NCI-H2029 (cell line): ENCODE data around the gene PRKAA2.
"Not testable (repeated sequence)": the region's sequence is repeated elsewhere in the genome, so short reads cannot be mapped to it uniquely, and the experiment has no call there.

ENCODE experiments used
- DNase-seq: peaks from one replicate; lab custom pipeline; 2025; lab: John Stamatoyannopoulos, UW

The PRKAA2 gene

DNA sequence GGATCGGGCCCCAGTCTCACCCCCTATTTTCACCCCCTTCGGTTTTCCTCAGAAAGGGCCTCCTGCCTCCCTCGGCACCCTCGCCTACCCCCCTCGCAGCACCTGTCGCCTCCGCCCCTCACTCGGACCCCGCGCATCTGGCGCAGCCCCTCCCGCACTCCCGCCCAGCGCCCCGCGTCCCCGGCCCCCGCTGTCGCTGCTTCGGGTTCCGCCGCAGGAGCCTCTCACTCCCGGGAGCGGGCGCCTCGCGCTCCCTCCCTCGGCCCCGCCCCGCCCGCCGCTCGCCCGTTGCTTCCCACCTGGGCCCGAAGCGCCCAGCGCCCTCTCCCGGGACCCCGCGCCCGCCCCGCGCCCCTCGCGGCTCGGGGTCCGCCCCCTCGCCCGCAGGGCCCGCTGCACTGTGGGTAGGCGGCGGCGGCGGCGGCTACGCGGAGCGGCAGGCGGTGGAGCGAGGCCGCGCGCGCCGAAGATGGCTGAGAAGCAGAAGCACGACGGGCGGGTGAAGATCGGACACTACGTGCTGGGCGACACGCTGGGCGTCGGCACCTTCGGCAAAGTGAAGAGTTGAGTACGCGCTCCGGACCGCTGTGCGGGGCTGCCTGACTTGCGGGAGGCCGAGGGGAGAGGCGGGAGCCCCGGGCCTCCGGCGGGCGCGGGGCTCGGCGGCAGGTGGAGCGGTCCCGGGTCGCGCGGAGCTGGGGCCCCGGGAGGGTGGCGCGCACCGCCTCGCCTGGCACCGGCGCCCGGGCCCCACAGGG, at the start of gene PRKAA2:
Gene PRKAA2 (plus strand): TSS at position 396 of the 758 bp plus-strand sequence. CDS start 74 bp downstream, at position 470.
- DNase-seq: peak; percentile 74

DNA sequence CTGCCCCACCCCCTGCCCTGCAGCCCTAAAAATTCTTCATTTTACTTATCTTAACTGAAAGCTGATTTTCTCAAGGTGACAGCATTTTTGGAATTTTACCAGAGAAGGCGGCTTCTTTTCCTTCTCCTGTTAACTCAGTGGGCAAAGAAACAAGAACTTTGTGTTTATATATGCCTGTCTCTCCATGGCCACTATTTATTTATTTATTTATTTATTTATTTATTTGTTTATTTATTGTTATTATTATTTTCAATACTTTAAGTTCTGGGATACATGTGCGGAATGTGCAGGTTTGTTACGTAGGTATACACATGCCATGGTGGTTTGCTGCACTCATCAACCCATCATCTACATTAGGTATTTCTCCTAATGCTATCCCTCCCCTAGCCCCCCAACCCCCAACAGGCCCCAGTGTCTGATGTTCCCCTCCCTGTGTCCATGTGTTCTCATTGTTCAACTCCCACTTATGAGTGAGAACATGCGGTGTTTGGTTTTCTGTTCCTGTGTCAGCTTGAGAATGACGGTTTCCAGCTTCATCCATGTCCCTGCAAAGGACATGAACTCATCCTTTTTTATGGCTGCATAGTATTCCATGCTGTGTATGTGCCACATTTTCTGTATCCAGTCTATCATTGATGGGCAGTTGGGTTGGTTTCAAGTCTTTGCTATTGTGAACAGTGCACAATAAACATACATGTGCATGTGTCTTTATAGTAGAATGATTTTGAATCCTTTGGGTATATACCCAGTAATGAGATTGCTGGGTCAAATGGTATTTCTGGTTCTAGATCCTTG, 49.5 kb upstream of the PRKAA2 start:
- not testable (repeated sequence) for DNase-seq

GRCh38 chr1:56610097-56610496, 35.0 kb upstream of the PRKAA2 start:
- not testable (repeated sequence) for DNase-seq

- not testable (repeated sequence) for DNase-seq
These were observed 34.3 kb upstream of the PRKAA2 start for GRCh38 chr1:56610770-56611169.

- no peak for DNase-seq
These were observed 28.0 kb upstream of the PRKAA2 start for GRCh38 chr1:56617141-56617540.

DNA sequence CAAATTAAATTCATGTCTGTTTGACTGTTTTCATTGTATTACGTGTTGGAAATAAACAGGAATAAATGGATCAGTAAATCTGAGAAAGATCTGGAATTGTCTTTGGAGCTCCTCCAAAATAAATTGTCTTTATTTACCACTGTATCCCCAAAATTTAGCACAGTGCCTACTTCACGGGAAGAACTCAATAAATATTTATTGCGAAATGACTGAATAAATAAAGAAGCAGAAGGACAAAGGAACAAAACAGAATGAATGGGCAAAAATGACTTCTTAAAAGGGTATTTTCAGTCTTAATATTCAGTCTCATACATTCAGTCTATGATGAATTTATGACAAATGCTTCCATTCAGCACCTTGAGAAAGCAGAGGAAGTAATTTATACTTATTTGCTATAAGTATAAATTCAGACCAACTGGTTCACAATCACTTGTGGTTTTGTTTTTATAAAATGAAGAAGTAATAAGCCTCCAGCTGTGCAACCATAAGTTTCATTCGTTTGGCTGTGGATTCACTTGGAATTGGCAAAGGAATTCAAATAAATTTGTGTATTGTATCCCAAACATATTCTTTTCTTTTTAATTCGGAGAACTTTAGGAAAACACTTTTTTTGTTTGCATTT, 19.2 kb upstream of the PRKAA2 start:
- DNase-seq: no peak

- DNase-seq: no peak
These were observed 18.6 kb upstream of the PRKAA2 start for GRCh38 chr1:56626546-56626945.

DNA sequence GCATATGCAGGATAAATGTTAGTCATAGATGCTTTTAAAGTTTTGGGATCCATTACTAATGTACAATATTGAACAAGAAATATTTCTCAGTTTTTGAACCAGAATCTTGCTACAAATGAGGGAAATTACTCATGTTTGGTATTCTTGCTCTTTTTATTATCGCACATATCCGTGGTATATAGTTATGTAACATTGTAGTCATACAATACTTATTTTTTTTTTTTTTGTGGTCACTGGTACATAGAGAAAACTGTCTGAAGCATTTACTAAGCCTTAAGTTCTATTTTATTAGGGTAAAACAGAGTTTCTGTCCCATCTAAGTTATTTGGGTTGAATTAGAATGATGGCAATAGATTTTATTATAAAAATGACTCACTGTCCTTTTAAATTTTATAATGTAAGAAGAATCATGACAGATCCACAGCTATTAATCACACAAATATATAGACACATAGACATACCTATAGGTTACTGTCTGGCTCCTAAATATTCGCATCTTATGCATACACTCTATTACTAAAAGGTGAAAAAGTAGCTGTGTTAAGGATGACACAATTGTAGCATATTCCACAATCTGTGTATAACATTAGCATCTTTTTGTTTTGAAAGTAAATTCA, 18.0 kb upstream of the PRKAA2 start:
- no peak for DNase-seq

GRCh38 chr1:56627636-56628039, 17.5 kb upstream of the PRKAA2 start:
- peak; percentile 38 for DNase-seq

GRCh38 chr1:56630786-56631185, 14.3 kb upstream of the PRKAA2 start:
- no peak for DNase-seq

- DNase-seq: no peak
These were observed 13.2 kb upstream of the PRKAA2 start for GRCh38 chr1:56631901-56632300.

GRCh38 chr1:56634981-56635380, 10.1 kb upstream of the PRKAA2 start:
- no peak for DNase-seq

DNA sequence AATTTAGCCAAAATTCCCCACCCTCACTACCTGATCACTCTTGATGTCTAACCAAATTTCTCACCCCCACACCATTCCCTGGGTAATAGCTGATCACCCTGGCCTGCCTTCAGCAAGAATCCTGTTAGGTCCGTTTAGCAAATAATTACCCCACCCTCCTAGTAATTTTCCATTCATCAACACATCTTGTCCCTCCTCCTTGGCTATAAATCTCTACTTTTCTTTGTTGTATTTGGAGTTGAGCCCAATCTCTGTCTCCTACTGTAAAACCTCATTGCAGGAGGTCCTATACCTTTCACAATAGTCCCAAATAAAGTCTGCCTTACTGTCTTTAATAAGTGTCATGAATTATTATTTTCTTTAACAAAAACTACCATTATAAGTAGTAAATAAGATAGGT, 6.9 kb upstream of the PRKAA2 start:
- DNase-seq: no peak

- DNase-seq: peak; percentile 38
These were observed 5.9 kb upstream of the PRKAA2 start for GRCh38 chr1:56639211-56639610.

DNA sequence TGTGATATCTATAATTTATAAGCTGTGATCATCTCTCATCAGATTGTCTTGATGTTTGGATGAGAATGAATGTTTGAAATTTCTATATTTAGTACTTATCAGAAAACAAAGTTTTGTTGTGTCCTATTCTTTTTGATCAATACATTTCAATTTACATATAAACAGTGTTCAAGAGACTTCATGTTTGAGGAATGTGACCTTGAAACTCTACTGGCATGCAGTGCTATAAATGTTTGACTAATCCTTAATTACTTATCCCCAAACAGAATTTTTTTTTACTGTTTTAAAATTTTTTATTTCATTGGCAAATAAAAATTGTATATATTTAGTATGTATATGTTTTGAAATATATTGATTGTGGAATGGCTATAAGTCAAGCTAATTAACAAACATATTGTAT, 1.5 kb upstream of the PRKAA2 start:
- DNase-seq: no peak

- peak; percentile 49 for DNase-seq
These were observed 823 bp upstream of the PRKAA2 start for GRCh38 chr1:56644064-56644918.

- peak; percentile 42 for DNase-seq
These were observed 677 bp downstream of the PRKAA2 start for GRCh38 chr1:56645677-56646305.

DNA sequence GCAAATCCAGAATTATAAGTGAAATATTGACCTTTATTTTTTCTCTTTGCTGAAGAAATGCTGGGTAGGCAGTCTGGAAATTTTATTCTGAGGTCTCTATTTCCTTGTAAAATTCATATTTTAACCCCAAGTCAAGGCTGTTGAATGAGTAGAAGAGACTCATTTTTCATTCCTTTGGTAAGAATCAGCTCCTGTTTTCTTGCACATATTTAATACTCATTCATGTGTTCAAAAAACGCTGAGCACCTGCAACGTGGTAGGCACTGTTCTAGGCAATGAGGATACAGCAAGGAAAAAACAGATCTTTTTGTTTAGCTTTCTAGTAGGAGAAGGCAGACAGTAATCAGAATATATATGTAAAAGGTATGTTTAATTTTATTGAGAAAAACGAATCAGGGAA, 1.5 kb downstream of the PRKAA2 start:
- DNase-seq: no peak

GRCh38 chr1:56647106-56647505, 2.0 kb downstream of the PRKAA2 start:
- no peak for DNase-seq

DNA sequence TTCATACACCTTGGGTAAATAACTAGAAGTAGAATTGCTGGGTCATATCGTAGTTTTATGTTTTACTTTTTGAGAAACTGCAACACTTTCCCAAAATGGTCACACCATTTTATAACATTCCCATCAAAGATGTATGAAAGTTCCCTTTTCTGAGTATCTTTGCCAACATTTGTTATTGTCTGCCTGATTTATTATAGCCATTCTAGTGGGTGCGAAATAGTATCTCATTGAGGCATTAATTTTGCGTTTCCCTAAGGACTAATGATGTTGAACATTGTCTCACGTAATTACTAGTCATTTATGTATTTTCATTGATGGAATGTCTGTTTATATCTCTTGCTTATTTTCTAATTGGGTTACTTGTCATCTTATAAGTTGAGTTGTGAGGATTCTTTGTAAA, 3.4 kb downstream of the PRKAA2 start:
- no peak for DNase-seq
